HepG2 (cell line): ENCODE results near the gene SORD. TPM values are rescaled to one million over a fixed set of nuclear protein-coding genes. Genes with fewer than 3 reads are reported as not detected.
"Not testable (repeated sequence)": the region's sequence is repeated elsewhere in the genome, so short reads cannot be mapped to it uniquely, and the experiment has no call there.

ENCODE experiments used
- ATAC-seq: fragments of 200-7000 bp; cut with Tn5 transposase; 3 replicates; pipeline ENCODE4 v1.9.1; 2020; ENCODE audit warnings: mild to moderate bottlenecking, moderate library complexity
- BruUV-seq: library from RNA; stranded (reverse); fragments of 400-500 nt; replicated peaks from 2 replicates; lab custom pipeline; 2021; lab: Mats Ljungman, UMichigan
- CTCF ChIA-PET: fragments of 300-600 bp; formaldehyde crosslinking; extraction: SDS; loops from one replicate; lab custom pipeline; 2021; ENCODE audit warnings: low total read pairs, inconsistent platforms, low intra/inter-chr PET ratio; lab: Yijun Ruan, JAX
- POLR2A ChIA-PET: fragments of 350-600 bp; sonication (Branson Sonifier 250); formaldehyde crosslinking; loops from one replicate; lab custom pipeline; 2020; ENCODE audit warnings: antibody characterized with exemption, inconsistent platforms; lab: Yijun Ruan, JAX
- DNase-seq: peaks from one replicate; pipeline ENCODE4 v3.0.0-alpha.2; 2015; ENCODE audit warnings: low spot score
- FAIRE-seq: peaks from 3 replicates; lab custom pipeline; 2011; peaks lifted over from hg19 to GRCh38; lab: Jason Lieb, UNC
- H2AFZ ChIP-seq: one replicate; pipeline ENCODE4 v1.6.1; 2011; ENCODE audit warnings: low read length, inconsistent platforms
- H3K27ac ChIP-seq: fragments of 300-600 bp; 3 replicates; pipeline ENCODE4 v1.8.0; 2011; ENCODE audit warnings: mixed run types, mild to moderate bottlenecking, mixed read lengths, low read length, inconsistent platforms; ENCODE audit not compliant: insufficient read depth; ENCODE audit errors: extremely low read length
- H3K27me3 ChIP-seq, 2 experiments: fragments of 200-600 bp in 1 of 2; 2 replicates in 1 of 2; 3 replicates in 1 of 2; pipeline versions ENCODE4 v1.6.0 to v1.8.0; 2011; ENCODE audit warnings: low read length in 2 of 2, mild to moderate bottlenecking in 2 of 2, moderate library complexity in 2 of 2, inconsistent platforms in 1 of 2; ENCODE audit not compliant: insufficient read depth in 2 of 2, control insufficient read depth in 1 of 2
- H3K36me3 ChIP-seq, 2 experiments: fragments of 200-600 bp in 1 of 2; replicated peaks in 1 of 2; 2 replicates in 1 of 2; 3 replicates in 1 of 2; pipeline versions ENCODE4 v1.5.1 to v1.8.0; 2011; ENCODE audit warnings: low read length in 2 of 2, inconsistent platforms in 1 of 2; ENCODE audit not compliant: insufficient read depth in 2 of 2, control insufficient read depth in 1 of 2
- H3K4me1 ChIP-seq: 2 replicates; pipeline ENCODE4 v1.5.1; 2012; ENCODE audit warnings: low read length, inconsistent platforms; ENCODE audit not compliant: insufficient read depth
- H3K4me2 ChIP-seq: 2 replicates; pipeline ENCODE4 v1.6.0; 2011; ENCODE audit warnings: low read depth, low read length, inconsistent platforms
- H3K4me3 ChIP-seq, 3 experiments: fragments of 200-600 bp in 1 of 3; sonication (generic), shearing (Covaris generic) in 1 of 3; replicated peaks in 1 of 3; 2 replicates each; pipeline ENCODE4 v1.5.1; 2011 to 2016; ENCODE audit warnings: low read length in 3 of 3, inconsistent platforms in 2 of 3, low read depth in 2 of 3, mild to moderate bottlenecking in 2 of 3, control low read depth in 1 of 3, mixed read lengths in 1 of 3; ENCODE audit not compliant: insufficient read depth in 1 of 3
- H3K79me2 ChIP-seq: one replicate; pipeline ENCODE4 v1.6.1; 2011; ENCODE audit warnings: low read length, inconsistent platforms; ENCODE audit not compliant: insufficient read depth
- H3K9ac ChIP-seq: 2 replicates; pipeline ENCODE4 v1.6.0; 2011; ENCODE audit warnings: mild to moderate bottlenecking, low read depth, low read length, inconsistent platforms; ENCODE audit not compliant: insufficient read depth
- H3K9me3 ChIP-seq: 2 replicates; pipeline ENCODE4 v1.5.1; 2012; ENCODE audit warnings: mild to moderate bottlenecking, low read length
- H4K20me1 ChIP-seq: 2 replicates; pipeline ENCODE4 v1.6.0; 2011; ENCODE audit warnings: inconsistent platforms, mild to moderate bottlenecking, low read length, moderate library complexity; ENCODE audit not compliant: insufficient read depth
- HNF4A ChIP-seq: sonication (generic); formaldehyde crosslinking; IDR thresholded peaks from 2 replicates; pipeline ENCODE4 v1.4.0; 2020; ENCODE audit warnings: missing genetic modification reagents
- HNF4G ChIP-seq, 2 experiments: sonication (generic) in 1 of 2; formaldehyde crosslinking in 1 of 2; IDR thresholded peaks; 2 replicates each; pipeline versions ENCODE4 v1.4.0 to v1.6.1; 2011 to 2020; ENCODE audit warnings: borderline replicate concordance in 2 of 2, low read depth in 2 of 2, mild to moderate bottlenecking in 2 of 2, low read length in 1 of 2, missing genetic modification reagents in 1 of 2, moderate library complexity in 1 of 2
- JUNB ChIP-seq: sonication (generic); formaldehyde crosslinking; IDR thresholded peaks from 2 replicates; pipeline ENCODE4 v1.8.0; 2022; ENCODE audit warnings: missing genetic modification reagents, mild to moderate bottlenecking, borderline replicate concordance
- PAXIP1 ChIP-seq: sonication (generic); formaldehyde crosslinking; conservative IDR thresholded peaks from 2 replicates; pipeline ENCODE4 v1.4.0; 2020; ENCODE audit warnings: mild to moderate bottlenecking, missing genetic modification reagents, moderate library complexity
- ZNF652 ChIP-seq: IDR thresholded peaks from 2 replicates; pipeline ENCODE4 v1.6.1; 2016; ENCODE audit warnings: low read depth, borderline replicate concordance
- WGBS: methylation state at CpG from one replicate; pipeline ENCODE4 v1.1.6; 2017; ENCODE audit warnings: low lambda C conversion rate; 5-methylcytosine and 5-hydroxymethylcytosine counted together
- in situ Hi-C: cut with HindIII; loops from 2 replicates; pipeline ENCODE4 v1.10.0; 2017; ENCODE audit warnings: low pct_unique_long_range_greater_than_20kb; ENCODE audit not compliant: extremely low pct_ligation_motif_present
- intact Hi-C: fragments of 100-400 bp; cut with micrococcal nuclease; formaldehyde crosslinking; loops from one replicate; pipeline ENCODE4 v1.10.0; 2022; ENCODE audit not compliant: unreplicated experiment
- polyA plus RNA-seq, 8 experiments: library from polyadenylated mRNA; depleted of rRNA in 3 of 8; stranded (reverse) in 7 of 8; unstranded in 1 of 8; fragments of >200 nt; fragmentation: Illumina TruSeq in 4 of 8; extraction: Trizol in 4 of 8; gene quantifications; 2 replicates each; pipeline versions ENCODE4 v1.2.1 to v1.2.3, GENCODE V29; 2011 to 2016; ENCODE audit warnings: low read depth in 4 of 8, missing spikeins in 1 of 8, mixed read lengths in 1 of 8; ENCODE audit not compliant: insufficient read depth in 1 of 8
- total RNA-seq, 5 experiments: library from RNA; depleted of rRNA; stranded (reverse); fragments of >200 nt; fragmentation: Illumina TruSeq; extraction: Trizol; gene quantifications; 2 replicates each; pipeline ENCODE4 v1.2.3, GENCODE V29; 2016; ENCODE audit warnings: low read depth in 1 of 5

SORD gene
- total and polyA plus RNA-seq, 2 of the 13 experiments (the other 11 are each of a cell fraction or from before 2014, with no cell fraction given), result 59.1 to 95.3 TPM

DNA sequence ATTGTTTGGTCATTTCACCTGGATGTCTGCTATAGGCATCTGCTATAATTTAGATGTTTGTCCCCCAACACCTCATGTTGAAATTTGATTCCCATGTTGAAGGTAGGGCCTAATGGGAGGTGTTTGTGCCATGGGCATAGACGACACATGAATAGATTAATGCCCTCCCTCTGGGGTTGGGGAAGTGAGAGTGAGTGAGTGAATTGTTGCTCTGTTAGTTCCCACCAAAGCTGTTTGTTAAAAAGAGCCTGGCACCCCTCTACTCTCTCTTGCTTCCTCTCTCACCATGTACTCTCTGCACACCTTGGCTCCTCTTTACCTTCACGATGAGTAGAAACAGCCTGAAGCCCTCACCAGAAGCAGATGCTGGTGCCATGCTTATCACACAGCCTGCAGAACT, 23.9 kb upstream of the SORD start (continued):
- no peak for TF ChIP-seq JUNB (CRISPR knock-in tag)

- H4K20me1 ChIP-seq; in situ Hi-C loops; H3K9ac ChIP-seq; H3K9me3 ChIP-seq; H3K27me3 ChIP-seq; H3K79me2 ChIP-seq; H3K4me2 ChIP-seq; H3K27ac ChIP-seq; DNase-seq; H3K36me3 ChIP-seq; ATAC-seq; intact Hi-C loops; H3K4me3 ChIP-seq; POLR2A ChIA-PET; BruUV-seq; CTCF ChIA-PET; FAIRE-seq; H2AFZ ChIP-seq; TF ChIP-seq HNF4G (CRISPR knock-in tag; IDR thresholded peaks at IDR 0.05; ENCODE audit: borderline replicate concordance, low read depth): not testable (repeated sequence)
- TF ChIP-seq ZNF652 (CRISPR knock-in tag), result peak; percentile 84; the same call in 1 of the 2 replicates
- TF ChIP-seq HNF4G (IDR thresholded peaks at IDR 0.05; ENCODE audit: borderline replicate concordance, low read depth, low read length), result peak; percentile 39; the same call in 1 of the 2 replicates
- peak; percentile 67 for TF ChIP-seq HNF4A (CRISPR knock-in tag)
- peak; percentile 39; the same call in 1 of the 2 replicates for TF ChIP-seq PAXIP1
- peaks cover 43% of the 10 kb centered on the region for H3K4me1 ChIP-seq
- WGBS, result 0% methylated on average over 1 of the region's 1 CpG
These were observed 21.8 kb upstream of the SORD start for GRCh38 chr15:45001180-45001579.
